COLO829 (cell line): ENCODE data around the gene ANKRD33.

ENCODE experiments used
- DNase-seq: peaks from one replicate; pipeline ENCODE4 v3.0.0; 2012; ENCODE audit warnings: low spot score

ANKRD33 gene, protein sequence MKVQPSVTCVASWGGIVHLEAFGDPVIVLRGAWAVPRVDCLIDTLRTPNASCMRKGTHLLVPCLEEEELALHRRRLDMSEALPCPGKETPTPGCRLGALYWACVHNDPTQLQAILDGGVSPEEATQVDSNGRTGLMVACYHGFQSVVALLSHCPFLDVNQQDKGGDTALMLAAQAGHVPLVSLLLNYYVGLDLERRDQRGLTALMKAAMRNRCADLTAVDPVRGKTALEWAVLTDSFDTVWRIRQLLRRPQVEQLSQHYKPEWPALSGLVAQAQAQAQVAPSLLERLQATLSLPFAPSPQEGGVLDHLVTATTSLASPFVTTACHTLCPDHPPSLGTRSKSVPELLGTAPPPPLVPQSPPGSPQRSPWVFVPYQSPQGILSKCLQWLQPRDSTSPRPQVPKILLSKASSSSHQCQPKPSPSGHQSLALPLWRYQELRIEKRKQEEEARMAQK

DNA sequence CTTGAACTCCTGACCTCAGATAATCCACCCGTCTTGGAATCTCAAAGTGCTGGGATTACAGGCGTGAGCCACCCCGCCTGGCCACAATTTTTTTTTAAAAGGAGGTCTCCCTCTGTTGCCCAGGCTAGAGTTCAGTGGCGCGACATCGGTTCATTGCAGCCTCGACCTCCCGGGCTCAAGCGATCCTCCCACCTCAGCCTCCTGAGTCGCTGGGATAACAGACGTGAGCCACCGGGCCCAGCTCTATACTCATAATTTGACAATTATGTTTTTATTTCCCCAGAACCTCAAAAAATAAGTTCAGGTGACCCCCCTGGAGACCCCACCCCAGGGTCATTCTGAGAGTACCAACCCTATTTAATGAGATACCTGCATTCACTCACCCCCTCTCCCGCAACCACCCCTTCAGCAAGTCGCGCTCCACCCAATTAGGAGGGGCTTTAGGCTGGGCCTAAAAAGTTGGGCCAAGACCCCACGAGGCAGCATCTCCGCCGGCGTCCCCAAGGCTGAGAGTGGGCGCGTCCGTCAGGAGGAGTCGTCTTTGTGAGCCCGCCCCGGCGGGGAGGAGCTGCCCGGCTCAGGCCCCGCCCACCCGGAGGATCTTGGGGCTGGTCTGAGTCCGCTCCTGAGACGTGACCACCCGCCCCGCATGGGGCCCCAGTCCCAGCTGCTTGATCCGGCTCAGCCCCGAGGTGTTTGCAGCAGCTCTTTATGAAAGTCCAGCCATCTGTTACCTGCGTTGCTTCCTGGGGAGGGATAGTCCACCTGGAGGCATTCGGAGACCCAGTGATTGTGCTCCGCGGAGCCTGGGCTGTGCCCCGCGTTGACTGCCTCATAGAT is at the start of gene ANKRD33:
ANKRD33 (plus strand) TSS at position 628 of the 840 bp plus-strand sequence; CDS start at position 712, 84 bp downstream.
- no peak for DNase-seq

DNA sequence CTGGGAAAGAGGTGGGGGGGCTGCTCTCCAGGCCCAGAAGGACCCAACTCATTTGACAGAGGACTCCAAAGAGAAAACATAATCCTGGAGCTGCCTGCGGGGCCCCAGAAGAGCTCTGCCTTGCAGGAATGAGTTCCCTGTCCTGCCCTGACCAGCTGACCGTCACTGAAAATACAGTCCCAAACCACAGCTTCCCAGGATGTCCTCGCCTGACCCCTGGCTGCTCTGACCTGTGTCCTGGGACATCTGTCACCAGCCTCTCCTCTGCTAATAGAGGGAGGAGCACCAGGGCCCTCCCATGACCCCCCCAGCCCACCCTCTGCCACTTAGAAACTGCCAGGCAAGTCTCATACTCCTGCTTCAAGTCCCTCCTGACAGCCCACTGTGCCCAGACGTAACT is 49.1 kb upstream of the ANKRD33 start:
- no peak for DNase-seq

DNA sequence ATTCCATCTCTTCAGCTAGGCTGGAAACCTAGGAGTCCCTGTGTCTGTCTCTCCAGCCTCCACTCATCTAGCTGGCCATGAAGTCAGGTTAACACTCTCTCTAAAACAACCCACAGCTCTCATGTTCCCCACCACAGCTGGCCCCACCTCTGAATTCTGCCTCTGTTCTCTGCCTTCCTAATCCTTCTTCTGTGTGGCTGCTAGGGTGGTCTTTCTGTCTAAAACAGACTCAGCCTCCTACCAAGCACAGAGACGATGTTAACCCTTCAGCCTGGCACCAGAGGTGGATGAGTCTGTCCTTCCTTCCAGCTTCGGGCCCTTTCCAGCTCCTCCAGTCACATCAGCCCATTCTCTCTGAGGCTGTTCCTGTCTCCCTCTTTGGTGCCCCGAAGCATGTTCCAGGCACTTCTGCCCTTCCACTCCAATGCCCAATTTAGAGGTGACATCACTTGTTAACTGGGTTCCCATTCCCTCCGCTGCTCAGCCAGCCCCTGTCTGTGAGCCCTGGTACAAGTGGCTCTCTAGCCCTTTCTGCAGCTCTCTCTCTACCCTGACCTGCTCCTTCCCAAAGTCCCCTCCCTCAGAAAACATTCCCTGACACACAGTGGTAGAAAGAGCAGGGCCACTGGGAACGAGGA is 48.5 kb upstream of the ANKRD33 start:
- no peak for DNase-seq

DNA sequence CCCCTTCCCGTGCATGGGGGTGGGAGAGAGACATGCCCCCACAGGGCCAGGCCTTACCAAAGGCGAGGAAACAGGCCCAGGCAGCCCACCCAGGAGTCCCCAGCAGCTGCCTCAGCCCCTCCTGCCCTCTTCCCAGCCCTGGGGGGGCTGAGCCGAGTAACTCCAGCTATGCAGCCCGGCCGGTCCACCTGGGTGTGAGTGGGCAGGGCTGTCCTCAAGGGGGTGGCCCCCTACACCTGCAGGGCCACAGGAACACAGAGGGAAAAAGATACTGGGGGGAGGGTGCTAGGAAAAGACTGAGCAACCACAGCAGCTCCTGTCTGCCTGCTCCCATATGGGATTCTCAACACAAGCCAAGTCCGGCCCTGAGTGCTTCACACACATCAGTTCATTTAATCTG is 46.9 kb upstream of the ANKRD33 start:
- no peak for DNase-seq

DNA sequence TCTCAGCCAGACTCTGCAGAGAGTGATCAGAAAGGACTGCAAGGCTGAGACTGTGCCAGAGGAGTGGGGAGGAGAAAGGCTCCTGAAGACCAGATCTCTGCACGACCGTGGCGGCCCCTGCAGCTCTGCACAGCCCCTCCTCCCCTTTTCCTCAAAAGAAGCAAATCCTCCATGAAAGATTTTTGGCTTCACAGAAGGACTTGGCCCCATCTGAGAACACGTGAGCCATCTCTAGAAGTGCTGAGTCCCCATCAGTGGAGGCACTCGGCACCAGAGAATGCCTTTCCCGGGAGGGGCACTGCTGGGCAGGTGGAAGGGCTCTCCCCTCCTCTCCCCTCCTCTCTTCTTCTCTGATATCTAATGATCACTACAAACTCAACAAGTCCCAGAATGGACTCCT is 46.2 kb upstream of the ANKRD33 start:
- DNase-seq: no peak

DNA sequence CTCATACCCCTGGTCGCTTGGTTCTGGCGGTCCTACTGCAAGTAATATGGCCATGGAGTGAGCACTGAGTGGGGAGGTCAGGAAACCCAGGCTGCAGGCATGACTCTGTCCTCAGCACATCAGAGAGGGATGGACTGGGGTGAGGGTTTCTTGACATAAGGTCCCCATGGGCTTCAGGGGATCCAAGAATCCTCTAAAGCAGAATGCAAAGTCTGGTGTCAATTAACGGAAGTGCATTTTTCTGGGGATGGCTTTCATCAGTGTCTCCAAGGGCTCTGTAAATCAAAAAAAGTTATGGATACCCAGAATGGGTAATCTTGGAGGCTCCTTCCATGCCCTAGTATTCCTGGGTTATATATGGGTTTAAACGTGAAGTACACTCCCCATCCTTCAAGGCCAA is 43.0 kb upstream of the ANKRD33 start:
- DNase-seq: no peak

DNA sequence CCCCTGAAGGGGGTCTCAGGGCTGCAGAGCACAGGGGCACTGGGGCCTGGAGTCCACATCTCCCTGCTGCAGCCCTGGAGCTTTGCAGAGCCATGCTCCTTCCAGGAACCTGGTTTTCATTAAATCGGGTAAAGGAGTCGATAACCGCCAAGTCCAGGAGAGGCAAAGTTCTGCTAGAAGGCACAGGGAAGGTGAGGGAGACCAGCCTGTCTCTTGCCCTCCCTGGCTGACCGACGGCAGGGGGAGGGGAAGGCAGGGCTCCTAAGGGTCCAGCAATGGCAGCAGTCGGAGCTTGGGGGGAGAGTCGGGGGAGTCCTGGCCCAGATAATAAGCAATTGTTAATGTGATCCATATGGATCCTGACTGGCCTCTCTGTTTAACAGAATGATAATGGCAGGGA is 42.4 kb upstream of the ANKRD33 start:
- DNase-seq: no peak

DNA sequence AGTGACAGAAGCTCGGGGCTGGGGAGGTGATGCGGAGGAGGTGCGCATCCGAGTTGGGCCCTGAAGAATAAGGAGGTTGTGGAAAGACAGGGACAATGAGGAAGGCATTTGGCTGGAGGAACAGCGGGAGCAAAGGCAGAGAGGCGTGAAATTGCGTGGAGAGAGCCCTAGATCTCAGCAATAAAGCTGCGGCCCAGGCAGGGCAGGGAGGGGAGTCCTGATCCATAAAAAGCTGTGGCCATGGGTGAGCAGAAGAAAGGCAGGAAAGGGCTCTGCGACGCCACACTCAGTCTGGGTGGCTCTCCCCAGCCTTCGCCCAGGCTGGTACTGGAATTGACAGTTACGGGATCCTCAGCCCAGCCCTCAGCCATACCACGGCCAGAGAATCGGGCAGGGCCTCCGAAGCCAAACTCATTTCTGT is 41.6 kb upstream of the ANKRD33 start:
- DNase-seq: no peak

DNA sequence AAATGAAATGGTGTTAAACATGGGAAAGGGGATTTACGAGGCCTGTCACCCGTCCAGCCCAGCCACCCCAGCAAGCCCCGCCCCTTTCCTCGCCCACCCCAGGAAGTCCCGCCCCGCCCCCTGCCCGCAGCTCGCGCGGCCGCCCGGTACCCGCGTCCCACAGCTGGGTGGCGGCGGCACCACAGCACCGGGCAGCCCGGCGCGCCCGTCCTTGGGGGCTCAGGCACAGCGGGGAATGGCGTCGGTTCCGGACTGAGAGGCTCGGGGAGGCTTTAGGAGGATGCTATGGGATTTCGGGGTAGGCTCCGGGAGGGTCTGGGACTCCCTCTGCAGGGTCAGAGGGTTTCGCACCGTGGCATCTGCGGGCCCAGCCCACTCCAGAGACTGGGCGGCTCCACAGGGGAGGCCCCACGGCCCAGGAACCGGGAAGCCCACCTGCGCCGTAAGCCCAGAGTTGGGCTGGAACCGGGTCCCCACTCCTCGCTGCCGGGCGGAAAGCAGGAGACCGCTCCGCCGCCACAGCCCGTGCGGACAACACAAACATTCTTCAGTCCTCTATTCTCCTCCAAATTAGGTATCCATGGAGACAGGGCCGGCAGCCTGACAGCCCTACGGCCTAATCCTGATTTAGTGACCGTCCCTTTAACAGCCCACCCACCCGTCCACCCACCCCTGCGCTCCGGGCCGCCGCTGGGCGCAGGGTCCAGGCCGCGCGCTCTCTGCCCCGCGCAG is 40.8 kb upstream of the ANKRD33 start:
- no peak for DNase-seq

DNA sequence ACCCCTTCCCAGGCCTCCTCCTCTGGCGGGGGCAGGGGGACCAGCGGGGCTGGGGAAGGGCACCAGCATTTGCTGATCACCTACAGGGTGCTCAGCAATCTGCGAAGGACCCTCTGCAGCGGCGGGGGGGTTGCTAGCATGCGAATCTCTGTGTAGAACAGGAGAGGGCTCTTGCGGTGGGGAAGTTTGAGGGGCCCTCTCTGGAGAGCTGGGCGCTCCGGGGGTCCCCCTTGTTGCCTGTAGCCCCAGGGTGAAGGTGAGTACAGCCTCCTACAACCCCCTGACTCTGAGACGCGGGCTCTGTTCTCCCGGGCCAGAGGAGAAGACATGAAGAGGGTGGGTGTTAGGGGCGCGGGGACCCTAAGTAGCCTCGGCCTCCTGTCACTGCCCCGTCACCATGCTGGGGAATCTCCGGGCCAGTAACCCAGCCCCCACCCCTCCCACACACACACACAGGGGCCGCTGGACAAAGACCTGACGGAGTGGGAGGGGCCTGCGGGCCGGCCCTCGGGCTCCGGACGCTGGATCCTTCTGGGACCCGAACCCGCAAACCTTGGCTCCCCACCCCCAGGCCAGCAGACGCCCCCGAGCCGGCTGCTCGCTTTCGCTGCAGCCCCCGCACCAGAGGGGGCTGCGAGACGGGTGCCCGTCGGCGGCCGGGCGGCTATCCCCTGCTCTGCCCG is 40.1 kb upstream of the ANKRD33 start:
- no peak for DNase-seq

DNA sequence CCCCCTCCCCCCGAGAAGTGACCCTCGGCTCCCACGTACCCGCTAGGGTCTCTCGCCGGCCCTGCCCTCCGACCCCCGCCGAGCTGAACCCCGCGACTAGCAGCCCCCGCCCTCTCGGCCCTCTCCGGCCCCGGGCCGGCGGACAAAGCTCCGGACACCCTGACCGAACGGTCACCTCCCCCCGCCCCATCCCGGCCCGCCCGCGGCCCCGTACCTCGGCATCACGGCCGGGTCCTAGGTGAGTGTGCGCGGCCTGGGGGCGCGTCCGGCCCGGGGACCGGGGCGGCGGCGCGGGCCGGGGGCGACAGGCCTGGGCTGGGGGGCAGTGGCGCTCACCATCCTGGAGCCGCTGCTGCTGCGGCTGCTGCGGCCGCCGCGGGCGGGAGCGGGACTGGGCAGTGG is 39.6 kb upstream of the ANKRD33 start, which contains the start of gene FIGNL2:
FIGNL2 (minus strand) TSS at position 393 of the 402 bp plus-strand sequence. CDS start 26,305 bp downstream, outside the sequence.
- no peak for DNase-seq

DNA sequence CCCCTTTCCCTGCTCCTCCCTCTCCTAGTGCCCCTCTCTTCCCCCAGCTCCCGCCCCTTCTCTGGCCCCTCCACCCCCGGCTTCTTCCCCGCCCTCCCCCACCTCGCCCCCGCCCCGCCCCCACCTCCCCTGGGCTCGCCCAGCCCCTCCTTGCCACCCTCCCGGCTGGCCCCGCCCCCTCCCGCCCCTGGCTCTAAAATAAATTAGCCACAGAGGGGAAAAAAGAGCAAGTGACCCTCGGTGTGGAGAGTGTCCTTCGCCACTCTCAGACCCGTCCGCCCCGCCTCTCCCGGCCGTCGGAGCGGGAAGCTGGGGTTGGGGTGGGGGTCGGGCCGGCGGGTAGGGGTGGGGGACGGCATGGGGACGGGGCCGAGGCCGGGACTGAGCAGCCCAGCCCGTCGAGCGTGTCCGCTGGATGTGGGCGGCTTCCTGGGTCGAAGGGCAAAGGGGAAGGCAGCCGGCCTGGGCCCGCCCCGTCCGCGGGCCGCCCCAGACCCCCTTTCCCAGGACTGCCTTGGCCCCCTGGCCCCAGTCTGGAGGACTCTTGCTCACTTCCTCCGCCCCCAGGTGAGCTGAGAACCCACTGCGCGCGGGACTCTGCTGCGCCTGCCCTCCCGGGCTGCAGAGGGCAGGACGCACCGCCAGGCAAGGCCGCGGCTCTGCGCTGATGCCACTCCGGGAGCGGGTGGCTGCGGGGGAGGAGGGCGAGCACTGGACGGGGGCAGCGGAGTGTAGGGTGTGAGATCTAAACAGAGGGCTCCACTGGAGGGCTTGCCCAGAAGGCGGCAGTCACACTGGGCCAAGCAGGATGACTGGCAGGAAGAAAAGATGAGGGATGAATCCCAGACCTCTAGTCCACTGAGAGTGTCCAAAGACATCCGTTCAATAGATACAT is 38.8 kb upstream of the ANKRD33 start:
- no peak for DNase-seq

DNA sequence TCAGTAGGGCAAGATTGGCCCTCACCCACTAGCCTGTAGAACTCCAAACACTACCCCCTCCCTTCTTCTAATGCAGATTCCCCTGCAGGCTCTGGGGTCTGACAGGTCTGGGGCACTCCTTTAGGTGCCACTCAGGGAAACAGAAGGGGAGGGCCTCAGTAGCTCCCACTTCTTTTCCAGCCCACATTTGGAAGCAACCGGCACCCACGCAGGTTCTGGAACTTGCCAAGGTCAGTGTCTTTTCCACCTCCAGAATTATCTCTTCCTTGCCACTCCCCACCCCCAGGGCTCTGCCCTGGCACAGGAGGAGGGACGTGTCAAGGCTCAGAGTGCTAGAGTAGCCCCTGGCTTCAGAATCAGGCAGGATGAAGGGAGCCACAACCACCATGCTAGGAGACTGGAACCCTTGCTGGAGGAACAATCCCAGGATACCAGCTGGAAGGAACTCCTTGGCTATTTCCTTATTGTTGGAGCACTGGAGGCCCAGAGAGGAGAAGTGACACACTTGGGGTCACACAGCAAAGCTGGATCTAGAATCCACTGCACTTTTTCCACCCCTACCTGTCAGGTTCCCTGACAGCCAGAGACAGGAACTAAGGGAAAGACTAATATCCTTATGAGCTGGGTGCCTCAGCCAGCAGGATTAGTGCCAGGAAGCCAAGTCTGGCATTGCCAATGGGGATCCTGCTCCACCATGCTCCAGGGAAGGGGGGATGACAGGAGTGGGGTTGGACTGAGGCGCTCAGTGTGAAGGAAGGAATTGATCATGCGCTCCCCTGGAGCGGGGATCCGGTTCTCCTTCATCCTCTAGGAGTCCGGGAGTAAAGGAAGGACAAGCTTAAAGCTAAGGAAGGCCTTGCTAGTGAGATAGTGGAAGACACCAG is 37.6 kb upstream of the ANKRD33 start:
- DNase-seq: no peak

DNA sequence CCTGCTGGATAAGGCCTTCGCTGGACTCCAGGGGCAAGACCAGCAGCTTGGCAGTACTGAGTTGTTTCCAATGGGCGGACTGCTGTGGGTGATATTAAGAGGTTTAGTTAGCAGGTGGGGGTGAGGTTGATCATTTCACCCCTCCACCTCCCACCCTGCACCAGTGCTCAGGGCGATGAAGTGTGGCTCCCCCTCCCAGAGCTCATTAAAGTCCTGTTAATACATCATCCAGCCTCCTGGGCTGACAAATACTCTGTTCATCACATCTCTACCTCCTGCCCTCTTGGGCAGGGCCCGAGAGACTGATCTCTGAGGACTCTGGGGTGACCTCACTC is 37.0 kb upstream of the ANKRD33 start:
- no peak for DNase-seq

DNA sequence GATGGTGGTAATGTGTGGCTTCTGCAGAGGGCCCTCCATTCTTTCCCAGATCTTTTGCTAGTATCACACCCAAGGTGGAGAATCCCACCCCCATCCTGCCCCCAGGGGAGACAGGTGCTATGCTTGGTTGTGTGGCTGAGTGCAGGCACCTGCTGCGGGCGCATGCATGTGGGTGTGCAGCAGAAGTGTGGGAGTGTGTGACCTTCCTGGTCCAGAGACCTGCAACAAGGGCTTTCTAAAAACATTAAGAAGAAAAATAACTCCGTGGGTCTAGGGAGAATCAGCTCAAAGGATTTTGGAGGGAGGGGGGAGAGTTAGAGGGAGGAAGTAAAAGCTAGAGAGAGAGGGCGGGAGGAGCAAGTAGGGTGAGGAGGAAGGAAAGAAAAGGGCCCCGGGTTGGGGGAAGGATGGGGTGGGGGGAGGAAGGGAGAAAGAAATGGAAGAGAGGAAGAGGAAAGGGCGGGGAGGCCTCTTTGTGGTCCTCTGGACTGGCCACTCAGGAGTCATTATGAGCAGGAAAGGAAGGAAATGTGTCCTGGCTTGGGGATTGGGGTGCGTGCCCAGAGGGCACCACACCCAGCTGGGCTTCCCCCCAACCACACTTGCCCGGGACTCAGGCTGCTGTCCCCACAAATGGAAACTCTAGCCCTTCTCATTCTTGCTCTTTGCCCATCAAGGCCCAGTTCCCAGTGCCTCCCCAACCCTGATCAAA is 36.3 kb upstream of the ANKRD33 start:
- no peak for DNase-seq

DNA sequence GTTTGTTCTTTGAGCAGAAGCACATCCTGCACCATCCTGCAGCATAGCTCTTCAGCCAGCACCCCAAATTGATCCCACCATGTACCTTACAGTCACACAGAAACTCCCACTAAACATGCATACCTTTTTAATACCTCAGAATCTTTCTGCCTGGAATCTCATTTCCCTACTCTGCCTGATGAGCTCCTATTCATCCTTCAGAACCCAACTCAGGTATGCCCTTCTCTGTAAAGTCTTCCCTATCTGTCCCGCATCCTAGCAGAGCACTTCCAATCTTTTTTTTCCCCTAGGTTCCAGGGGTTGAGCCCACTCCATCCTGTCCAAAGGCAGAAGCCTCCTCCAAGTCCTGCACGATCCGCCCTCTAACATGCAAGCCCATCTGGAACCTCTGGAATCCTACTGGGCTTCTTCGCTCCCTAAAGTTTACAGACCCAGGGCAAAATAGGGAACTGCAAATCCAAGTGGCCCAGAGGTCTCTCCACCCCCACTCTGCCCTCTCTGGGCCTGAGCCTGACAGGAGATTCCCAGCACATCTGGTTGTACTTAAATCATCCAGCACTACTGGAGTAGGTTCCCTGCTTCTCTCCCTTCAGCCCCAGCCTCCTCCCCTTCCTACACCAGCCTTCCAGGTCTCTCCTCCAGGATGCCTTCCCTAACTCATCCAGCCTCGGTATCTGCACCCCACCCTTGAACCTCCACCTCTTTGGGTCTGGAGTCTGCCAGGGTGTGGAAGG is 35.3 kb upstream of the ANKRD33 start:
- DNase-seq: no peak

DNA sequence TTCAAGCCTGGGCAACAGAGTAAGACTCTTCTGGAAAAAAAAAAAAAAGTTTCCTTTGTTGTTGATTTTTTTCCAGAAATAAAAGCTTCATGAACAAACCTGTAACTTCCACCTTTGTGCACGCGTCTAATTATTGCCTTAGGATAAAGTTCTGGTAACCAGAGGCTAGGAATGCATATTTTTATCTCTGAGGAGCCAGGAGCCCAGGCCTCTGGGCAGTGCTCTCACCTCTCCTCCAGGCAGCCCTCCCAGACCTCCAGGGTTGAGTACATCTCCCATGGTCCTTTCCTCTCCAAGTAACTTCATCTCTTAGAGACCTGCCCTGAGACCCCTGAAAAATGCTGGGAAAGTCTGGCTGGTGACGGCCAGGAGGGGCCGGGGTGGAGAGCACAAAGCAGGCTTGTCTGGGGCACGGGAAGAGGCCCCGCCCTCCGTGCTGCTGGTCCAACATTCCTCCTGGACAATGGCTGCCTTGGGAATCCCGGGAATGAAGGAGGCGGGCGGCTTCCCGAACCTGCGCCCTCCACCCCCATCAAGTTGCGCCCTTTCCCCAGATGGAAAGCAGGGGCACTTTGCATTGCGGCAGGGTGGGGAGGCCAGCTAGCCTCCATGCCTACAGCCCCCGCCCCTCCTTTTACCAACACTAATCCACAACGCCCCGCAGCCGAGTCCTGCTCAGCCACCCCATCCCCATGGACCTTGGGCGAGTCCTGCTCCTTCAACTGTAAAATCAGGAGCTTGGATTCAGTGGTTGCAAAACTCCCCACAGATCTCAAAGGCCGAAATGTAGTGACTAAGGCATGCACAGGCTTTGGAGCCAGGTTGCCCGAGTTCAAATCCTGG is 32.1 kb upstream of the ANKRD33 start:
- peak; percentile 85 for DNase-seq
